IMR-90 (cell line): ENCODE results near the gene HYDIN.
"Not testable (repeated sequence)": the region's sequence is repeated elsewhere in the genome, so short reads cannot be mapped to it uniquely, and the experiment has no call there.

Experiments
- BHLHE40 ChIP-seq: fragments of 150-350 bp; IDR thresholded peaks from 2 replicates; pipeline ENCODE4 v1.6.1; 2016; ENCODE audit warnings: mild to moderate bottlenecking, low read depth, low read length
- SMC3 ChIP-seq: fragments of 150-350 bp; IDR thresholded peaks from 2 replicates; pipeline ENCODE4 v1.6.1; 2016; ENCODE audit warnings: low read depth, mild to moderate bottlenecking, antibody characterized with exemption, low read length, moderate library complexity

- TF ChIP-seq SMC3, BHLHE40: not testable (repeated sequence)
Measured at GRCh38 chr16:70960169-70960568, 270.4 kb downstream of the HYDIN start.
